ENCODE data around the gene CFAP97. TPM values are rescaled to one million over a fixed set of nuclear protein-coding genes. Genes with fewer than 3 reads are reported as not detected.

Gene CFAP97
- polyA plus RNA-seq, 1 donor from 2014 or later: 29.8 TPM

DNA sequence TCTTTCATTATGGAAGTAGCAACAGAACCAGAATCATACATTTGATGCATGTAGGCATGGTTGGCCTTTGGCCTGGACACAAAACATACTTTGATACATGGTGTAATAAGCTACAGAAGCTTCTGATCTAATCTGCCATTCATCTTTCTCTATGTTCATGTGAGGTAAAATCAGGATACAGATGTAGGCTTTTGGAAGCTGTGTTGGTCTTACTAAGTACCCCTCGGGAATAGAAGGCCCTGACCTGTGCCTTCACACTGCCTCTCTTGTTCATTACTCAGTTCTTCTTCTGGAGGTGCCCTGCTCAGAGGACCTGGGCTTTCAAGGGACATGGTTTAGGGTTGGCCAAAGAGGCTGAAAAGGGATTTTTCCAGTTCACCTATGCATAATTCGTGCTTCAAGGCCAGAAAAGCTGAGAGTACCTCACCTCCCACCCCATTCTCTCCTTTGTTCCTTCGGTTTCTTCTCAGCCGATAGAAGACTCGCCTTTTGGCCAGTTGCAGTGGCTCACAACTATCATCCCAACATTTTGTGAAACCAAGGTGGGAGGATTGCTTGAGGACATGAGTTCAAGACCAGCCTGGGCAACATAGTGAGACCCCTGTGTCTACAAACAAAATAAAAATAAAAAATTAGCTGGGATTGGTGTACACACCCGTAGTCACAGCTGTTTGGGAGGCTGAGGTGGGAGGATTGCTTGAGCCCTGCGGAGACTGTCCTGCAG is 31.5 kb upstream of the CFAP97 start:
- H3K27me3 ChIP-seq (ENCODE audit: insufficient read depth, low read depth, low read length): no peaks in the 10 kb centered on the region

DNA sequence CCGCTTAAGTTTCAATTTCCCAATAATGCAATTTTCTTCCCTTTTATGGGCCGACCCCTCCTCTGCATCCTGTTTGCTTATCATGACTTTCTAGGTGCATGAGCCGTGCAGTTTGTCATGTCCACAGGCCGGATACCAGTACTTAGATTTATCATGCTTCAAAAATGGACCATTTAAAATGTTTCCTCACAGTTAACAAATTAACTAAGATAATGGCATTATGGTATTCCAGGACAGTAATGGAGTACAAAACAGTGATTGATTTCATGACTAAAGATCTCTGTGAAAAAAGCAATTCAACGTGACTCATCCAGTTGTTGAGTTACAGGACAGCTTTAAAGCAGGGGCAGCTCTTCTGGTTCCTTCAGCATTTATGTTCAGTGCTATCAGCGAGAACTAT is 28.6 kb upstream of the CFAP97 start:
- Histone ChIP-seq H3K9me2 (ENCODE audit: insufficient read depth, low read length) (no peaks in the 10 kb centered on the region), H2AFZ (ENCODE audit: low read depth, low read length) (no peak overlapping the region), H3K4me3 (ENCODE audit: low read length) (no peak overlapping the region), H3K27me3 (ENCODE audit: insufficient read depth, low read depth, low read length) (no peaks in the 10 kb centered on the region), H3K27ac (ENCODE audit: low read length) (no peak overlapping the region), H3K9ac (ENCODE audit: low read length) (no peak overlapping the region), H3K9me3 (ENCODE audit: low read length) (no peaks in the 10 kb centered on the region), H4K20me1 (ENCODE audit: insufficient read depth) (no peaks in the 10 kb centered on the region), H3K36me3 (ENCODE audit: insufficient read depth, low read length) (no peaks in the 10 kb centered on the region), H3K4me2 (ENCODE audit: low read length) (no peak overlapping the region), H3F3A (ENCODE audit: insufficient read depth, low read length, poor library complexity, severe bottlenecking) (no peaks in the 10 kb centered on the region), H3K79me2 (replicated peaks; ENCODE audit: insufficient read depth, low read length) (no peaks in the 10 kb centered on the region)
- no peak for TF ChIP-seq POLR2AphosphoS5 (IDR thresholded peaks at IDR 0.05)
- TF ChIP-seq RAD21 (conservative IDR thresholded peaks at IDR 0.05): no peak
- no peak for TF ChIP-seq EP300 (conservative IDR thresholded peaks at IDR 0.05; ENCODE audit: poor library complexity, severe bottlenecking)
- TF ChIP-seq, protein P1, sequence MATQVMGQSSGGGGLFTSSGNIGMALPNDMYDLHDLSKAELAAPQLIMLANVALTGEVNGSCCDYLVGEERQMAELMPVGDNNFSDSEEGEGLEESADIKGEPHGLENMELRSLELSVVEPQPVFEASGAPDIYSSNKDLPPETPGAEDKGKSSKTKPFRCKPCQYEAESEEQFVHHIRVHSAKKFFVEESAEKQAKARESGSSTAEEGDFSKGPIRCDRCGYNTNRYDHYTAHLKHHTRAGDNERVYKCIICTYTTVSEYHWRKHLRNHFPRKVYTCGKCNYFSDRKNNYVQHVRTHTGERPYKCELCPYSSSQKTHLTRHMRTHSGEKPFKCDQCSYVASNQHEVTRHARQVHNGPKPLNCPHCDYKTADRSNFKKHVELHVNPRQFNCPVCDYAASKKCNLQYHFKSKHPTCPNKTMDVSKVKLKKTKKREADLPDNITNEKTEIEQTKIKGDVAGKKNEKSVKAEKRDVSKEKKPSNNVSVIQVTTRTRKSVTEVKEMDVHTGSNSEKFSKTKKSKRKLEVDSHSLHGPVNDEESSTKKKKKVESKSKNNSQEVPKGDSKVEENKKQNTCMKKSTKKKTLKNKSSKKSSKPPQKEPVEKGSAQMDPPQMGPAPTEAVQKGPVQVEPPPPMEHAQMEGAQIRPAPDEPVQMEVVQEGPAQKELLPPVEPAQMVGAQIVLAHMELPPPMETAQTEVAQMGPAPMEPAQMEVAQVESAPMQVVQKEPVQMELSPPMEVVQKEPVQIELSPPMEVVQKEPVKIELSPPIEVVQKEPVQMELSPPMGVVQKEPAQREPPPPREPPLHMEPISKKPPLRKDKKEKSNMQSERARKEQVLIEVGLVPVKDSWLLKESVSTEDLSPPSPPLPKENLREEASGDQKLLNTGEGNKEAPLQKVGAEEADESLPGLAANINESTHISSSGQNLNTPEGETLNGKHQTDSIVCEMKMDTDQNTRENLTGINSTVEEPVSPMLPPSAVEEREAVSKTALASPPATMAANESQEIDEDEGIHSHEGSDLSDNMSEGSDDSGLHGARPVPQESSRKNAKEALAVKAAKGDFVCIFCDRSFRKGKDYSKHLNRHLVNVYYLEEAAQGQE (IDR thresholded peaks at IDR 0.05; ENCODE audit: borderline replicate concordance): no peak
- no peak for TF ChIP-seq MXI1 (conservative IDR thresholded peaks at IDR 0.05; ENCODE audit: poor library complexity, severe bottlenecking)
- TF ChIP-seq, protein P2, sequence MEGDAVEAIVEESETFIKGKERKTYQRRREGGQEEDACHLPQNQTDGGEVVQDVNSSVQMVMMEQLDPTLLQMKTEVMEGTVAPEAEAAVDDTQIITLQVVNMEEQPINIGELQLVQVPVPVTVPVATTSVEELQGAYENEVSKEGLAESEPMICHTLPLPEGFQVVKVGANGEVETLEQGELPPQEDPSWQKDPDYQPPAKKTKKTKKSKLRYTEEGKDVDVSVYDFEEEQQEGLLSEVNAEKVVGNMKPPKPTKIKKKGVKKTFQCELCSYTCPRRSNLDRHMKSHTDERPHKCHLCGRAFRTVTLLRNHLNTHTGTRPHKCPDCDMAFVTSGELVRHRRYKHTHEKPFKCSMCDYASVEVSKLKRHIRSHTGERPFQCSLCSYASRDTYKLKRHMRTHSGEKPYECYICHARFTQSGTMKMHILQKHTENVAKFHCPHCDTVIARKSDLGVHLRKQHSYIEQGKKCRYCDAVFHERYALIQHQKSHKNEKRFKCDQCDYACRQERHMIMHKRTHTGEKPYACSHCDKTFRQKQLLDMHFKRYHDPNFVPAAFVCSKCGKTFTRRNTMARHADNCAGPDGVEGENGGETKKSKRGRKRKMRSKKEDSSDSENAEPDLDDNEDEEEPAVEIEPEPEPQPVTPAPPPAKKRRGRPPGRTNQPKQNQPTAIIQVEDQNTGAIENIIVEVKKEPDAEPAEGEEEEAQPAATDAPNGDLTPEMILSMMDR (IDR thresholded peaks at IDR 0.05; ENCODE audit: poor library complexity, severe bottlenecking): no peak
- TF ChIP-seq SMC3 (conservative IDR thresholded peaks at IDR 0.05; ENCODE audit: poor library complexity): no peak
- TF ChIP-seq TAF1 (IDR thresholded peaks at IDR 0.05; ENCODE audit: low read depth): no peak
- TF ChIP-seq EZH2 (IDR thresholded peaks at IDR 0.05; ENCODE audit: borderline replicate concordance, insufficient read depth, low read length, poor library complexity, severe bottlenecking): no peak

More for the DNA sequence above, 31.5 kb upstream of the CFAP97 start:
- no peaks in the 10 kb centered on the region for H3K79me2 ChIP-seq (replicated peaks; ENCODE audit: insufficient read depth, low read length)
- H3K4me3 ChIP-seq (ENCODE audit: low read length): no peak overlapping the region
- H4K20me1 ChIP-seq (ENCODE audit: insufficient read depth): no peaks in the 10 kb centered on the region
- no peak overlapping the region for H3K9ac ChIP-seq (ENCODE audit: low read length)
- no peaks in the 10 kb centered on the region for H3K9me2 ChIP-seq (ENCODE audit: insufficient read depth, low read length)
- no peaks in the 10 kb centered on the region for H3K9me3 ChIP-seq (ENCODE audit: low read length)
- H3F3A ChIP-seq (ENCODE audit: insufficient read depth, low read length, poor library complexity, severe bottlenecking): no peaks in the 10 kb centered on the region
- no peak overlapping the region for H3K27ac ChIP-seq (ENCODE audit: low read length)
- TF ChIP-seq, protein P1 (IDR thresholded peaks at IDR 0.05; ENCODE audit: borderline replicate concordance): no peak
- no peak for TF ChIP-seq POLR2AphosphoS5 (IDR thresholded peaks at IDR 0.05)
- no peak for TF ChIP-seq EZH2 (IDR thresholded peaks at IDR 0.05; ENCODE audit: borderline replicate concordance, insufficient read depth, low read length, poor library complexity, severe bottlenecking)
- TF ChIP-seq TAF1 (IDR thresholded peaks at IDR 0.05; ENCODE audit: low read depth): no peak
- TF ChIP-seq, protein P2 (IDR thresholded peaks at IDR 0.05; ENCODE audit: poor library complexity, severe bottlenecking): no peak
- TF ChIP-seq SMC3 (conservative IDR thresholded peaks at IDR 0.05; ENCODE audit: poor library complexity): no peak
- no peak for TF ChIP-seq RAD21 (conservative IDR thresholded peaks at IDR 0.05)
- TF ChIP-seq EP300 (conservative IDR thresholded peaks at IDR 0.05; ENCODE audit: poor library complexity, severe bottlenecking): no peak
- no peak for TF ChIP-seq MXI1 (conservative IDR thresholded peaks at IDR 0.05; ENCODE audit: poor library complexity, severe bottlenecking)
- no peak overlapping the region for H3K4me2 ChIP-seq (ENCODE audit: low read length)
- H2AFZ ChIP-seq (ENCODE audit: low read depth, low read length): no peak overlapping the region
- H3K36me3 ChIP-seq (ENCODE audit: insufficient read depth, low read length): no peaks in the 10 kb centered on the region
